Spinal cord (tissue), 9 donors: ENCODE measurements around the gene APIP. TPM values are rescaled to one million over a fixed set of nuclear protein-coding genes. Genes with fewer than 3 reads are reported as not detected.
A peak's percentile ranks its signal among the peaks of the same experiment; 100 is the strongest.

Experiments
- DNase-seq, 6 donors: peaks; one replicate each; pipeline versions ENCODE4 v3.0.0 to v3.0.0-alpha.2; 2013 to 2015; ENCODE audit warnings: low spot score in 6 of 6, low read depth in 4 of 6
- H3K27ac ChIP-seq: one replicate; pipeline ENCODE4 v1.5.1; 2013; ENCODE audit warnings: low read depth, low read length, control low read depth
- H3K27me3 ChIP-seq: one replicate; pipeline ENCODE4 v1.6.1; 2013; ENCODE audit warnings: low read length; ENCODE audit not compliant: control insufficient read depth, insufficient read depth
- H3K36me3 ChIP-seq: one replicate; pipeline ENCODE4 v1.6.1; 2013; ENCODE audit warnings: low read length; ENCODE audit not compliant: control insufficient read depth, insufficient read depth
- H3K4me1 ChIP-seq: one replicate; pipeline ENCODE4 v1.6.1; 2013; ENCODE audit warnings: low read length; ENCODE audit not compliant: control insufficient read depth, insufficient read depth
- H3K4me3 ChIP-seq: one replicate; pipeline ENCODE4 v1.5.1; 2013; ENCODE audit warnings: low read depth, low read length, control low read depth
- H3K9me3 ChIP-seq: one replicate; pipeline ENCODE4 v1.6.1; 2013; ENCODE audit warnings: low read length; ENCODE audit not compliant: control insufficient read depth, insufficient read depth
- polyA plus RNA-seq, 2 donors: library from polyadenylated mRNA; unstranded; fragments of 120-200 nt; gene quantifications; one replicate each; pipeline ENCODE4 v1.2.1, GENCODE V29; 2013; ENCODE audit not compliant: insufficient read length in 2 of 2
- small RNA-seq: library from RNA; depleted of rRNA; stranded (forward); fragments of <200 nt; gene quantifications from one replicate; pipeline ENCODE3, GENCODE V24; 2014; ENCODE audit warnings: low replicate concordance
- total RNA-seq, 2 donors: library from RNA; depleted of rRNA in 1 of 2; stranded (reverse); fragments of 120-200 nt in 1 of 2; fragments of >200 nt in 1 of 2; gene quantifications; one replicate each; pipeline versions ENCODE4 v1.2.3 to v1.2.4, GENCODE V29; 2013 to 2014

The APIP gene
- total and polyA plus RNA-seq, 4 donors = 24.2 to 43.1 (median 32.6) TPM

- H3K27ac ChIP-seq = no peak overlapping the region
- H3K27me3 ChIP-seq = no peaks in the 10 kb centered on the region
- H3K4me1 ChIP-seq = no peaks in the 10 kb centered on the region
- no peaks in the 10 kb centered on the region for H3K36me3 ChIP-seq
- no peak for DNase-seq
- H3K9me3 ChIP-seq = no peaks in the 10 kb centered on the region
- H3K4me3 ChIP-seq = no peak overlapping the region
These were observed 82.6 kb downstream of the APIP start for GRCh38 chr11:34833602-34834001.

Small RNAs within 50 kb of the gene (small RNA-seq; reads per million reads assigned to genes)
- 0.24 reads per million, percentile 16 among the genes with 10 or more reads in this experiment for gene MIR1343

Other genes starting within 250 kb of the APIP start
- 10 to 100 TPM; 46.3 to 47.8 TPM for gene PDHX, start 239 bp upstream of the APIP start, total RNA-seq
- gene PDHX, start 239 bp upstream of the APIP start, polyA plus RNA-seq = 10 to 100 TPM; 45.9 to 51.1 TPM
- 10 to 100 TPM; 28.9 to 72.2 TPM for gene CD44, start 222.8 kb upstream of the APIP start, total RNA-seq
- gene CD44, start 222.8 kb upstream of the APIP start, polyA plus RNA-seq = 10 to 100 TPM; 45.5 to 62.6 TPM